ENCODE measurements around the gene SHANK1. TPM values are rescaled to one million over a fixed set of nuclear protein-coding genes. Genes with fewer than 3 reads are reported as not detected.

The SHANK1 gene
- total and polyA plus RNA-seq, 2 experiments from 2014 or later: 0.58 to 2.7 TPM

DNA sequence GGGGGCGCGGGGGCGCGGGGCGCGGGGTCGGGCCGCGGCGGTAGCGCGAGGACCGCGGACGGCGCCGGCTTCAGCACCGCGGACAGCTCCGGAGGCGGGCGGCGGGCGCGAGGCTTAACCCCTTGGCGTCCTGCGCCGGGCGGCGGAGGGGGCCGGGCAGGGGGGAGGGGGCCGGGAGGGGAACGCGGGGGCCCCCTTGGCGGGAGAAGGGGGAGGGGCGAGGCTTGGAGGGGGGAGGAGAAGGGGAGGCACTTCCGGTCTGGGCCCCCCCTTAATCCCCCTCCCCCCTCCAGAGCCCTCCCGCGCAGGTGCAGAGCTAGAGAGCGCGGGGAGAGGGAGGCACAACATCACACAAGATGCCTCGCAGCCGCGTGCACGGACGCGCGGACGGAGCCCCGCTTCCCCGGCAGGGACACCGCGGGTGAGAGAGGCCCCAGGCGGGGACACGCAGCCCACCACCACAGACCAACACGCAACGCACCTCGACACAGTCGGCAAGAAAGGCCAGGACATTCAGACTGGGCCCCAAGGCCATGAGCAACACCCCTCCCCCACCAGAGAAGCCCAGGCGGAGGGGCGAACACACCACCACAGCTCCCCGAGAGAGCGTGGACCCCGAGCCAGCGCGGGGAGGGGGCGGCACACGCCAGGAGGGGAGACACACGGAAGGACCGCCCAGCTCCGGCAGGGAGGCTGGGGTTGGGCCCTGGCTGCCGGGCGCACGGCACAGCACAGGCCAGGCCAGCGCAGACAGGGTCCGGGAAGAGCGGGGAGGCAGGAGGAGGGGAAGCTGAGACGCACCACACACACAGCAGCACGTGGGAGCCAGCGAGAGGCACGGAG lies 24.1 kb downstream of the SHANK1 start:
- H3K4me2 ChIP-seq (ENCODE audit: unreplicated experiment): no peak overlapping the region
- no peaks in the 10 kb centered on the region for H3K79me2 ChIP-seq (ENCODE audit: insufficient read depth)
- H3K4me1 ChIP-seq (ENCODE audit: insufficient read depth): no peaks in the 10 kb centered on the region
- H3K9me2 ChIP-seq (ENCODE audit: insufficient read depth): no peaks in the 10 kb centered on the region
- H3K27ac ChIP-seq: no peak overlapping the region
- no peaks in the 10 kb centered on the region for H3K36me3 ChIP-seq (ENCODE audit: low read depth)
- no peak overlapping the region for H2AFZ ChIP-seq
- no peaks in the 10 kb centered on the region for H4K20me1 ChIP-seq (ENCODE audit: insufficient read depth)
- H3K4me3 ChIP-seq: no peak overlapping the region
- TF ChIP-seq EZH2 (IDR thresholded peaks at IDR 0.05; ENCODE audit: insufficient read depth, poor library complexity, severe bottlenecking) (no peak), EZH2phosphoT487 (IDR thresholded peaks at IDR 0.05; ENCODE audit: insufficient read depth, low read depth) (no peak)
- in situ Hi-C loops (cut with MboI): no loop called here
- H3F3A ChIP-seq (ENCODE audit: insufficient read depth): no peaks in the 10 kb centered on the region
- no peak overlapping the region for H3K9ac ChIP-seq
- peak; percentile 41 for DNase-seq
- no peaks in the 10 kb centered on the region for H3K9me3 ChIP-seq (ENCODE audit: low read depth)
- peaks cover 12% of the 10 kb centered on the region for H3K27me3 ChIP-seq (replicated peaks; ENCODE audit: insufficient read depth)
- WGBS, 2 experiments (ENCODE audit: low coverage in 1 of 2, low lambda C conversion rate in 2 of 2, missing lambda C conversion rate in 2 of 2): 2 to 4% methylated on average over 25 to 66 of the region's 81 CpGs

DNA sequence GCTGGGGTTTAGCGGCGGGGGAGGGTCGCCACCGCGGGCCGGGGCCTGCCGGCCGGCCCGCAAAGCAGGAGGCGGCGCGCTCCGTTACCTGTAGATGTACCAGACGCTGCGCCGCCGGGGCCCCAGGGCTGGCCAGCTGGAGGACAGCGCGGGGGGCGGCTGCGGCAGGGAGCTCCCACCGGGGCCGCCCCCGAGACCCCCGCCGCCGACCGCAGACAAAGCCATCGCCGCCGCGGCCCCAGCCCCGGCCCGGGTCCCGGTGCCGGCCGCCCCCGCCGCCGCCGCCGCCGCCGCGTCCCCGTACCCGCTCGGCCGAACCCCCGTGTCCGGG lies 24.8 kb downstream of the SHANK1 start:
- in situ Hi-C loops (cut with MboI): no loop called here
- Histone ChIP-seq H3K27ac (no peak overlapping the region), H4K20me1 (ENCODE audit: insufficient read depth) (no peaks in the 10 kb centered on the region), H3K4me1 (ENCODE audit: insufficient read depth) (no peaks in the 10 kb centered on the region), H3K36me3 (ENCODE audit: low read depth) (no peaks in the 10 kb centered on the region), H3K9me2 (ENCODE audit: insufficient read depth) (no peaks in the 10 kb centered on the region), H3K79me2 (ENCODE audit: insufficient read depth) (no peaks in the 10 kb centered on the region), H3K4me3 (no peak overlapping the region), H3K27me3 (replicated peaks; ENCODE audit: insufficient read depth) (peaks cover 12% of the 10 kb centered on the region), H3K9me3 (ENCODE audit: low read depth) (no peaks in the 10 kb centered on the region), H3F3A (ENCODE audit: insufficient read depth) (no peaks in the 10 kb centered on the region), H3K9ac (no peak overlapping the region), H2AFZ (no peak overlapping the region), H3K4me2 (ENCODE audit: unreplicated experiment) (no peak overlapping the region)
- DNase-seq: no peak
- WGBS, 2 experiments (ENCODE audit: low coverage in 1 of 2, low lambda C conversion rate in 2 of 2, missing lambda C conversion rate in 2 of 2): 6% methylated on average over 24 of the region's 51 CpGs; no CpG with 5 or more reads in 1 of the 2 experiments
- TF ChIP-seq EZH2 (IDR thresholded peaks at IDR 0.05; ENCODE audit: insufficient read depth, poor library complexity, severe bottlenecking) (no peak), EZH2phosphoT487 (IDR thresholded peaks at IDR 0.05; ENCODE audit: insufficient read depth, low read depth) (no peak)

DNA sequence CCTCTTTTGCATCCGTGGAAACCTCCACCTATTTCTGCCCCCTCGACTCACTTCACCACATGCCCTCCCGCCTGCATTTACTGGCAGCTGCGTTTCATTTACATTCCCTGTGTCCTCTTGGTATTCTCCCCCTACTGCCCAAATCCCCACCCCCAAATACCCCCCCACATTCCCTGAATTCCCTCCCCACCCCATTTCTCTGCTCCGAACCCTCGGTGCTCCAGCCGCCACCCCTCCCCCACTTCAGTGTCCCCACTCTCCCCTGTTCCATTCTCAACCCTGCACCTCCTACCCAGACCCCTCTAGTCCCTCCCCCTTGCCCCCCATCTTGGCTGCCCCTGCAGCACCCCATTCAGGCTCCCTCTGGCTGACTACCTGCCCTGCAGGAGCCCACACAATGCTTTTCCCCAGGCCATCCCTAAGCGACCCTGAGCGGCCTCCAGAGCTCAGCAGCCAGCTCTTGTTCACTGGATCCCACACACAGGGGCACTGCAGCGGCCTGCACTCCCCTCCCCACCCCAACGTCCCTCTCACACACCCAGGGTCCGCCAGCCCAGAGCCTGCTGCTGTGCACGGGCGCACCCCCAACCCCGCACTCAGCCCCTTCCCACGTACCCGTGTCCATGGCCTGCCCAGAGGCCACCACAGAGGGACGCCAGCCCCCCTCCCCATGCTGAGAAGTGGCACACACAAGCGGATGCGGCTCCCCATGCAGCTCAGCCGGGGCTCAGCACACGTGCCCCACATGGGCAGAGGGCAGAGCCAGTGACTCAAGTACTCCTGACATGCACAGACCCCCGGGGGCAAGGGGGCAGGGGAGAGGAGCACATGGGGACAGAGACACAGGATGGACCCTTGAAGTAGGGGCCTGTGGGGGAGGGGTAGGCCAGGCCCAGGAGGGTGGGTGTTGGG lies 26.3 kb downstream of the SHANK1 start:
- in situ Hi-C loops (cut with MboI): no loop called here
- 5 to 9% methylated on average over 14 to 22 of the region's 23 CpGs for WGBS, 2 experiments (ENCODE audit: low coverage in 1 of 2, low lambda C conversion rate in 2 of 2, missing lambda C conversion rate in 2 of 2)
- Histone ChIP-seq H4K20me1 (ENCODE audit: insufficient read depth) (no peaks in the 10 kb centered on the region), H3K4me1 (ENCODE audit: insufficient read depth) (no peaks in the 10 kb centered on the region), H3K27me3 (replicated peaks; ENCODE audit: insufficient read depth) (peaks cover 12% of the 10 kb centered on the region), H3K4me2 (ENCODE audit: unreplicated experiment) (no peak overlapping the region), H3K4me3 (no peak overlapping the region), H3F3A (ENCODE audit: insufficient read depth) (no peaks in the 10 kb centered on the region), H3K9me3 (ENCODE audit: low read depth) (no peaks in the 10 kb centered on the region), H3K9ac (no peak overlapping the region), H3K9me2 (ENCODE audit: insufficient read depth) (no peaks in the 10 kb centered on the region), H2AFZ (no peak overlapping the region), H3K27ac (no peak overlapping the region), H3K36me3 (ENCODE audit: low read depth) (no peaks in the 10 kb centered on the region), H3K79me2 (ENCODE audit: insufficient read depth) (no peaks in the 10 kb centered on the region)
- DNase-seq: no peak
- no peak for TF ChIP-seq EZH2 (IDR thresholded peaks at IDR 0.05; ENCODE audit: insufficient read depth, poor library complexity, severe bottlenecking)

DNA sequence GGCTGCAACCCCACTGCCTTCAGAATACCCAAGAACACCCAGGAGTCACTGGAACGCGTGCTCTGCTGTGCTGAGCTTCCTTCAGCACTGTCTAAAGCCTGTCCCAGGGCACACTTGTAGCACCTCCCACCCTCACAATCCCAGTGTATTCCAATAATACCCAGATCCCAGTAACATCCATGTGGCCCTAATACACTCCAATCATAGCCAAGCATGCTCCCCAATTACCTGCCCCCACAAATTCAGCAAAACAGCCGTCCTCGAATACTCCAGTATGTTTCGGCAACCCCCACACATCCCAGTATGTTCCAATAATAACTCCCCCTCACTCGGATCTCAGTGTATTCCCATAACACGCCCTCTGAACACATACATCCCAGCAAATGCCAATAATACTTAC lies 29.2 kb downstream of the SHANK1 start:
- Histone ChIP-seq H3K9me2 (ENCODE audit: insufficient read depth) (no peaks in the 10 kb centered on the region), H3K27ac (no peak overlapping the region), H3K4me2 (ENCODE audit: unreplicated experiment) (no peak overlapping the region), H3K4me1 (ENCODE audit: insufficient read depth) (no peaks in the 10 kb centered on the region), H3K9me3 (ENCODE audit: low read depth) (no peaks in the 10 kb centered on the region), H3K36me3 (ENCODE audit: low read depth) (no peaks in the 10 kb centered on the region), H3K4me3 (no peak overlapping the region), H4K20me1 (ENCODE audit: insufficient read depth) (no peaks in the 10 kb centered on the region), H2AFZ (no peak overlapping the region), H3K9ac (no peak overlapping the region), H3K27me3 (replicated peaks; ENCODE audit: insufficient read depth) (peaks cover 8% of the 10 kb centered on the region), H3K79me2 (ENCODE audit: insufficient read depth) (no peaks in the 10 kb centered on the region), H3F3A (ENCODE audit: insufficient read depth) (no peaks in the 10 kb centered on the region)
- TF ChIP-seq EZH2 (IDR thresholded peaks at IDR 0.05; ENCODE audit: insufficient read depth, poor library complexity, severe bottlenecking) (no peak), EZH2phosphoT487 (IDR thresholded peaks at IDR 0.05; ENCODE audit: insufficient read depth, low read depth) (no peak)
- in situ Hi-C loops (cut with MboI): no loop called here
- no peak for DNase-seq
- 61 to 69% methylated on average over 7 of the region's 7 CpGs for WGBS, 2 experiments (ENCODE audit: low coverage in 1 of 2, low lambda C conversion rate in 2 of 2, missing lambda C conversion rate in 2 of 2)
